RWPE1 (cell line): ENCODE measurements around the gene SF3B2.

Experiments used
- CTCF ChIA-PET: fragments of 350-600 bp; sonication (Branson Sonifier 250); formaldehyde crosslinking; extraction: SDS; loops from one replicate; lab custom pipeline; 2021; lab: Yijun Ruan, JAX
- POLR2A ChIA-PET: fragments of 400-600 bp; formaldehyde crosslinking; extraction: SDS; loops from one replicate; lab custom pipeline; 2020; ENCODE audit warnings: antibody characterized with exemption; ENCODE audit not compliant: low non-redundant PET; lab: Yijun Ruan, JAX
- DNase-seq: peaks from one replicate; pipeline ENCODE4 v3.0.0; 2012; ENCODE audit warnings: low spot score
- H3K27ac ChIP-seq: fragments of 450-650 bp; 2 replicates; pipeline ENCODE4 v1.5.1; 2017
- TF ChIP-seq, protein P1 (sequence below): fragments of 450-650 bp; conservative IDR thresholded peaks from 2 replicates; pipeline ENCODE4 v1.5.1; 2017; ENCODE audit warnings: low read depth, mild to moderate bottlenecking

SF3B2 gene

DNA sequence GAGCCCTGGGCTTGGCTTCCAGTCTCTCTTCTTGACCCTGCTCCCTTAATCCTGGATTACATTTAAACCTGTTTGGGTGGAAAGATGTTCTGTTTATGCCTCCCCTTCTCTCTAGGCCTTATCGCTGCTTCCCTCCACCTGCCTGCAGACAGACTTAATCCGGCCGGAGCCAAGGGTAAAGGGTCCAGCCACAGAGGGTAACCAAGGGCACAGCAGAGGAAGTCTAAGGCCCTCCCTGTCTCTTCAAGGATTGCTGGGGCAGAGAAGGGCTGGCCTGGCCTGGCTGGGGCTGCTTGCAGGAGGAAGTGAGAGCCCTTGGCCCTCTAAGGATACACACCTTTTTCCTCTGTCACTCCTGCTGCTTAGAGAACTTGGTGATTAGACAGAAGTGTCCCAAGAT is 5.3 kb upstream of the SF3B2 start:
- ChIA-PET POLR2A (no interaction called here), CTCF (interaction anchor here (0.6 to 2.7 kb wide), 4 partner anchors 11 to 47 kb away, joined by 3 to 11 read pairs (median 6); no protein-coding TSS in a partner anchor)
- H3K27ac ChIP-seq = no peak overlapping the region
- TF ChIP-seq, protein P1, sequence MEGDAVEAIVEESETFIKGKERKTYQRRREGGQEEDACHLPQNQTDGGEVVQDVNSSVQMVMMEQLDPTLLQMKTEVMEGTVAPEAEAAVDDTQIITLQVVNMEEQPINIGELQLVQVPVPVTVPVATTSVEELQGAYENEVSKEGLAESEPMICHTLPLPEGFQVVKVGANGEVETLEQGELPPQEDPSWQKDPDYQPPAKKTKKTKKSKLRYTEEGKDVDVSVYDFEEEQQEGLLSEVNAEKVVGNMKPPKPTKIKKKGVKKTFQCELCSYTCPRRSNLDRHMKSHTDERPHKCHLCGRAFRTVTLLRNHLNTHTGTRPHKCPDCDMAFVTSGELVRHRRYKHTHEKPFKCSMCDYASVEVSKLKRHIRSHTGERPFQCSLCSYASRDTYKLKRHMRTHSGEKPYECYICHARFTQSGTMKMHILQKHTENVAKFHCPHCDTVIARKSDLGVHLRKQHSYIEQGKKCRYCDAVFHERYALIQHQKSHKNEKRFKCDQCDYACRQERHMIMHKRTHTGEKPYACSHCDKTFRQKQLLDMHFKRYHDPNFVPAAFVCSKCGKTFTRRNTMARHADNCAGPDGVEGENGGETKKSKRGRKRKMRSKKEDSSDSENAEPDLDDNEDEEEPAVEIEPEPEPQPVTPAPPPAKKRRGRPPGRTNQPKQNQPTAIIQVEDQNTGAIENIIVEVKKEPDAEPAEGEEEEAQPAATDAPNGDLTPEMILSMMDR = no peak
- no peak for DNase-seq

- CTCF ChIA-PET = interaction anchor here (0.7 to 2.7 kb wide), 3 partner anchors 12 to 28 kb away, joined by 3 to 11 read pairs (median 7); no protein-coding TSS in a partner anchor
- POLR2A ChIA-PET = interaction anchor here (0.6 kb wide), 1 partner anchor 45 kb away, joined by 3 read pairs; no protein-coding TSS in a partner anchor
- no peak overlapping the region for H3K27ac ChIP-seq
- no peak for DNase-seq
- TF ChIP-seq, protein P1 = no peak
Measured at GRCh38 chr11:66047541-66048365, 4.4 kb upstream of the SF3B2 start.

GRCh38 chr11:66048547-66049323 is 3.4 kb upstream of the SF3B2 start, which contains the start of gene GAL3ST3:
TSS of gene GAL3ST3 (minus strand) at chr11:66049161. CDS start at chr11:66045415, 3,746 bp downstream.
- TF ChIP-seq, protein P1 = no peak
- ChIA-PET CTCF (interaction anchor here (0.7 to 0.8 kb wide), 2 partner anchors 26 to 27 kb away, joined by 3 read pairs; no protein-coding TSS in a partner anchor), POLR2A (interaction anchor here (0.5 kb wide), 1 partner anchor 1248 kb away, joined by 5 read pairs; no protein-coding TSS in a partner anchor)
- no peak within 1 kb of the TSS; the same call in 1 of the 2 replicates for H3K27ac ChIP-seq
- DNase-seq = no peak

GRCh38 chr11:66050581-66051231 is 1.5 kb upstream of the SF3B2 start:
- DNase-seq = no peak
- peak overlapping the region; percentile 92 for H3K27ac ChIP-seq
- TF ChIP-seq, protein P1 = no peak
- ChIA-PET POLR2A (no interaction called here), CTCF (interaction anchor here (0.6 kb wide), 2 partner anchors 59 to 341 kb away, joined by 3 read pairs; no protein-coding TSS in a partner anchor)

GRCh38 chr11:66051371-66051765 is 796 bp upstream of the SF3B2 start:
- TF ChIP-seq, protein P1 = no peak
- DNase-seq = no peak
- ChIA-PET POLR2A (interaction anchor here (0.6 kb wide), 1 partner anchor 44 kb away, joined by 9 read pairs; no protein-coding TSS in a partner anchor), CTCF (interaction anchor here (0.6 to 4.1 kb wide), 2 partner anchors 16 to 342 kb away, joined by 3 to 32 read pairs; no protein-coding TSS in a partner anchor)
- peak overlapping the region; percentile 92 for H3K27ac ChIP-seq
